ENCODE measurements around the gene SMC4. TPM values are rescaled to one million over a fixed set of nuclear protein-coding genes. Genes with fewer than 3 reads are reported as not detected.

SMC4 gene
- total and polyA plus RNA-seq, 2 of the 8 experiments (the other 6 are each of a cell fraction or from before 2014, with no cell fraction given) = 26.6 to 118 TPM

DNA sequence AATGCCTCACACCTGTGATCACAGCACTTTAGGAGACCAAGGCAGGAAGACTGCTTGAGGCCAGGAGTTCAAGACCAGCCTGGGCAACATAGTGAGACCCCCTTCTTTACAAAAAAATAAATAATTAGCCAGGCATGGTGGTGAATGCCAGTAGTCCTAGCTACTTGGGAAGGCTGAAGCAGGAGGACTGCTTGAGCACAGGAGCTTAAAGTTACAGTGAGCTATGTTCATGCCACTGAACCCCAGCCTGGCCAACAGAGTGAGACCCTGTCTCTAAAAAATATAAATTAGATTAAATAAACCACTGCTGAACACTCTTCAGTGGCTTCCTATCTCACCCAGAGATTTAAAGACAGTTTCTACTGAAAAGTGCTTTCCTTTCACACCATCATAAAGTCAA, 6.7 kb upstream of the SMC4 start:
- no peak overlapping the region for H2BK5ac ChIP-seq (ENCODE audit: low read depth, low read length)
- no peaks in the 10 kb centered on the region for H3K23me2 ChIP-seq (ENCODE audit: low read depth, low read length)
- ChIA-PET POLR2A (ENCODE audit: partially characterized antibody) (no interaction called here), CTCF (ENCODE audit: partially characterized antibody) (no interaction called here)
- no peak overlapping the region for H3K14ac ChIP-seq (ENCODE audit: insufficient read length)
- no peaks in the 10 kb centered on the region for H3K4me1 ChIP-seq (replicated peaks in 1 of 4; ENCODE audit: control insufficient read depth in 3 of 4, insufficient read depth in 4 of 4, low read length in 3 of 4)
- H3K4me3 ChIP-seq (ENCODE audit: extremely low read depth in 1 of 4, insufficient read depth in 2 of 4, low read depth in 3 of 4, low read length in 4 of 4) = no peak overlapping the region
- no peak overlapping the region for H3K23ac ChIP-seq (ENCODE audit: insufficient read length)
- FAIRE-seq (no peak), DNase-seq (ENCODE audit: low read depth in 1 of 2, low spot score in 2 of 2) (no peak)
- H3K36me3 ChIP-seq (ENCODE audit: control insufficient read depth in 2 of 4, insufficient read depth in 4 of 4, low read length in 3 of 4) = no peaks in the 10 kb centered on the region
- H3K56ac ChIP-seq (replicated peaks; ENCODE audit: insufficient read length, low read depth, low read length) = no peak overlapping the region
- no peak overlapping the region for H4K91ac ChIP-seq (replicated peaks; ENCODE audit: insufficient read length, low read length)
- peaks cover 0 to 32% of the 10 kb centered on the region in 2 experiments; a peak in 2 of 4 replicates for H3K79me2 ChIP-seq (ENCODE audit: control insufficient read depth in 1 of 2, insufficient read depth in 2 of 2, low read length in 2 of 2)
- H4K5ac ChIP-seq (ENCODE audit: insufficient read length, low read depth, low read length) = no peak overlapping the region
- H3K79me1 ChIP-seq (ENCODE audit: low read depth, low read length) = peaks cover 2% of the 10 kb centered on the region; the same call in 1 of the 2 replicates
- H4K20me1 ChIP-seq (replicated peaks in 1 of 2; ENCODE audit: control insufficient read depth in 1 of 2, insufficient read depth in 2 of 2, low read length in 2 of 2) = peaks cover 0 to 1% of the 10 kb centered on the region in 2 experiments
- H2AK5ac ChIP-seq (ENCODE audit: low read depth, low read length) = no peak overlapping the region
- no peak overlapping the region for H3K4ac ChIP-seq (replicated peaks; ENCODE audit: insufficient read length, low read depth, low read length)
- no peak overlapping the region for H2BK120ac ChIP-seq (replicated peaks; ENCODE audit: low read depth, low read length)
- H2AFZ ChIP-seq (ENCODE audit: low read length) = no peak overlapping the region
- H4K8ac ChIP-seq (ENCODE audit: extremely low read depth, insufficient read depth, low read length) = no peak overlapping the region
- no peak overlapping the region for H2BK20ac ChIP-seq (ENCODE audit: low read length)
- TF ChIP-seq CEBPB (IDR thresholded peaks at IDR 0.05; ENCODE audit: low read depth, low read length) (no peak), HDAC6 (IDR thresholded peaks at IDR 0.05; ENCODE audit: low read depth, low read length) (no peak), RFX5 (IDR thresholded peaks at IDR 0.05; ENCODE audit: borderline replicate concordance, low read depth, low read length) (no peak), SRF (IDR thresholded peaks at IDR 0.05; ENCODE audit: low read depth, low read length) (no peak)
- H3K9ac ChIP-seq (replicated peaks in 1 of 4; ENCODE audit: extremely low read depth in 1 of 4, low read depth in 3 of 4, low read length in 3 of 4) = no peak overlapping the region
- H2BK15ac ChIP-seq (ENCODE audit: low read length) = no peak overlapping the region
- H3K18ac ChIP-seq (ENCODE audit: extremely low read depth, low read length) = no peak overlapping the region
- no peaks in the 10 kb centered on the region for H3K9me3 ChIP-seq (ENCODE audit: insufficient read depth in 2 of 2, low read depth in 1 of 2, low read length in 1 of 2)
- H3K27me3 ChIP-seq (replicated peaks in 1 of 4; ENCODE audit: control insufficient read depth in 3 of 4, extremely low read depth in 1 of 4, insufficient read depth in 3 of 4, low read length in 3 of 4) = no peaks in the 10 kb centered on the region
- no peak overlapping the region for H3K4me2 ChIP-seq (ENCODE audit: insufficient read depth in 1 of 2, low read depth in 2 of 2, low read length in 2 of 2)
- no peak overlapping the region for H2BK12ac ChIP-seq (ENCODE audit: low read depth, low read length)
- H3K27ac ChIP-seq (ENCODE audit: low read depth, low read length) = no peak overlapping the region
